Epidermal melanocyte (primary cell): ENCODE results near the gene JAM2.
"Not testable (repeated sequence)": the region's sequence is repeated elsewhere in the genome, so short reads cannot be mapped to it uniquely, and the experiment has no call there.

Source experiments
- DNase-seq: peaks from one replicate; pipeline ENCODE4 v3.0.0; 2011; ENCODE audit warnings: low spot score; ENCODE audit not compliant: insufficient read length

Gene JAM2, protein sequence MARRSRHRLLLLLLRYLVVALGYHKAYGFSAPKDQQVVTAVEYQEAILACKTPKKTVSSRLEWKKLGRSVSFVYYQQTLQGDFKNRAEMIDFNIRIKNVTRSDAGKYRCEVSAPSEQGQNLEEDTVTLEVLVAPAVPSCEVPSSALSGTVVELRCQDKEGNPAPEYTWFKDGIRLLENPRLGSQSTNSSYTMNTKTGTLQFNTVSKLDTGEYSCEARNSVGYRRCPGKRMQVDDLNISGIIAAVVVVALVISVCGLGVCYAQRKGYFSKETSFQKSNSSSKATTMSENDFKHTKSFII

DNA sequence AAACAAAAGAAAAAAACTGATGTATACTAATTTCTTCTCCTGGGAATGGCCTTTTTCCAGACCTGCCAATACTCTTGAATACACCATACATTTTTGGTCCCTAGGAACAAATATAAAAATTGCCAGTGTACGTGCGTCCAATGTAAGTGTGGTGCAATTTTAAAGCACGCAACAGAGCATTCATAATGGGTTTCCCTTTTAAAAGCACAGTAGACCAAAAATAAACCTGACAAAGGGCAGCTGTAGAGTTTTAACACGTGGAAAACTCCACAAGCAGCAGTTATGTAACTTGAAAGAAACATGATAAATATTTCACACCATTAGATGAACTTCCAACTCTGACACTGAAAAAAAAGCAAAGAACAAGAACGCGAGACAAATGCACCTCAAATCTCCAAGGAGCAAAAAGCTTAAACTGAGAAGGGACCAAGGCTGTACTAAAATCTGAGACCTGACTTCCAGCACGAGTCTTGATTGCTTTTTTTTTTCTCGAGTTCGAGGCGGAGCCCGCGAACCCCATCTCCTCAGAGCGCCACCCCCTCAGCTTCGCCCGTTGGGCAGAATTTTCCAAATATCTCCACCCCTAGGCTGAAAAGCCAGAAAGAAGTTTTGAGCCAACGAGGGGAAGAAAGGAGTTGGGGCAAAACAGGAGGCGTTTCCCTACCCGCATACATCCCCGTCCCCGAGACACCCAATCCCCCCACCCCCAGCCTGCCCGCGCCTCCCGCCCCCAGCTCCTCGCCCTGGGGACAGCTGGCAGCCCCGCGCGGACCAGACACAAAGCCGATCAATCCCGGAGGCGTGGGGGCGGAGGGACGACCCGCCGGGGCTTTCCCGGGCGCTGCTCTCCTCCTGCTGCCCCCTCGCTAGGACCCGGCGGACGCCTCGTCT, at the start of gene JAM2:
TSS of gene JAM2 (plus strand) at position 599 of the 891 bp plus-strand sequence. CDS start 564 bp downstream, outside the sequence.
- DNase-seq: no peak

DNA sequence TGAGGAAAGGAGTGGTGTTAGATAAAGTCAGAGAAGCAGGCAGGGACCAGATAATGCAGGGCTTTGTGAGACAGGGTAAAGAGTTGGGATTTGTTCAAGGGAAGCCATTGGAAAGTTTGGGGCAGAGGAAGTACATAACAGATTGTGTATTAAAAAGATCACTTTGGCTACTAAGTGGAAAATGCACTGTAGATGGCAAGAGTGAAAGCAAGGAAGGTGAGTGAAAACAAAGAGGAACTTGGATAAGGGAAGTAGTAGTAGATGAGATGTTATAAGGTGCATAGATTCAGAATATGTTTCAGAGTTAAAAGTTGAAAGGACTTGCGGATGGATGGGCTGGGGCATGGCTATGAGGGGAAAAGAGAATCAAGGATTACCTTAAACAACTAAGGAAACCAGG, 49.2 kb upstream of the JAM2 start:
- no peak for DNase-seq

DNA sequence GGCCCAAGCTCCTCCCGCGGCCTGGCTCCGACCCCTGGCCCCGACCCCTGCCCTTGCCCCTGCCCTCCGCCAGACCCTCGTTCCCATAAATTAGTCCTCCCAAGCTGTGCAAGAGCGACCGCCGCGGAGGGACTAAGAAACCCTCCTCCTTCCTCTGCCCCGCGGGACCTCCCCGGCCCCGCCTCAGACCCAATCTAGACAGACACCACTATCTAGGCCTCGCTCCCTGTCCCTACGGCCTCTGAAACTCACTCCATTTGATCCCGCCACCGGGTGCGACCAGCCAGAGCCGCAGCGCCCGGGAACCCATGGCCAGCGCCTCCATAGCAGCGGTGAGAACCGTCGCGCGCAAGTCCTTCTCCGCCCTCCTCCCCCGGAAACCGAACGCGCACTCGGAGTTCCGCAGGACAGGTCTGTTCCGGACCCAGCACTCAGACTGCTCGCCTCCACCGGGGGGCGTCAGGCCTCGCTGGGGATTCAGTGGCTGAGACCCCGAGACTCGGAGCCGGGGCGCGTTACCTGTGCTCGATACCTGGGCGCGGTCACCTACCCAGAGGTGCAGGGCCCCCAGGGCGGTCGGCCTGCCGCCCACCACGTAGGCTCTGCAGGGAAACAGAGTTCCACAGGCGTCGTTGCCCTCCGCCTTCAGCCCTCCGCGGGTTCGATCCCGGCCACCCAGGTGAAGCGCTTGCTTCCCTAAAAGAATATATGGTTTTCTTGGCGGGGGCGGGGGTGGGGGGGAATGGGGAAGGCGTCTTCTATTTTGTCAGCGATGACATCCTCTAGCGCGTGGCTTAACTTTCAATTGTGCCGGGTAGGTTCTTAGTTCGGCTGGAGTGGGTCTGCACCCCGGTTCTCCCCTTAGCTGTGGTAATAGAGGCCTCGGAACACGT, 31.7 kb upstream of the JAM2 start, which contains the start of gene MRPL39:
TSS of gene MRPL39 (minus strand) at position 331 of the 893 bp plus-strand sequence. CDS start at position 325, 6 bp downstream.
- peak; percentile 85 for DNase-seq

DNA sequence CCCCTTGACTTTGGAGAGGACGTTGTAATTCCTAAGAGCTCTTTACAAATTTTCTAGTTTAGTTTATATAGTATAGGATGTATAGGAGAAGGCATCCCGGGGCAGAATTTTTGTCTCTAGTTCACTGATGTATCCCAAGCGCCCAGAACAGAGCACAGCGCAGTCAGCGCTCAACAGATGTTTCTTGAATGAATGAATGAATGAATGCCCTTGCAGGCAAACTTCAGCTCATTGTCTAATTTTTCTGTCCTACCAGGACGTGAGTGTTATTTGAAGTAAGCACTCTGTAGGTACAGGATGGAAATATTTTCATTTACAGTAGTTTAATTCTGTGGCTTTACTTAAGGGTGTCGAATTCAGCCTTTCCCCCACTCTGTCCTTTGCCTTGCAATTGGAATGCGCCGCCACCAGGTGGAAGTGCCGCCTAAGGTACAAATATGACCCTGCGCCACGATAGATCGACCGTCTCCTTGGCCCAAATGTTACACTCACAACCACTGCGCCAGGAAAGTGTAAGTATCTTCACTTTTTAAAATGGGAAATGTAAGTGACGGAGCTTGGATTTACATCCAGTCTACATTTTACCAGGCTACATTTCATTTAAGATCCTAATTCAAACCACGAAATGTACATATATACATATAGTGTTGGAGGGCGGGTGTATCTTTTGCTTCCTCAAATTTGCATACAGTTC, 30.9 kb upstream of the JAM2 start:
- peak; percentile 74 for DNase-seq

DNA sequence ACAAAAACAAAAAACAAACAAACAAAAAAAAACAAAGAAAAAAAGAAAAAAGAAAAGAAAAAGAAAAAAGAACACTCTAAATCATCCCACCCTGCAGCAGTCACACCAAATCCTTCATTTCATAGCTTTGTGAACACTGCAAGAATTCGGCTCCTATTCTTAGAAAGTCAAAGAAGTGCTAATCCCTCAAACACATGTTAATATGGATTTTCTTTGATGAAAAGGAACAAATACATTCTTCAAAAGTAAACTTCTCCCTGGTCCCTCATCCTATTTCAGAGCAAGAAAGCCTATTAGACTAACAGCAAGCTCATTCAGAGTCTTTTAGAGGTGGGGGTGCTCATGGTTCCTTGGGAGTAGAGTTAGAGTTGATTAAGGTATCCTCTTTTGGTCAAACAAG, 24.6 kb upstream of the JAM2 start:
- DNase-seq: no peak

DNA sequence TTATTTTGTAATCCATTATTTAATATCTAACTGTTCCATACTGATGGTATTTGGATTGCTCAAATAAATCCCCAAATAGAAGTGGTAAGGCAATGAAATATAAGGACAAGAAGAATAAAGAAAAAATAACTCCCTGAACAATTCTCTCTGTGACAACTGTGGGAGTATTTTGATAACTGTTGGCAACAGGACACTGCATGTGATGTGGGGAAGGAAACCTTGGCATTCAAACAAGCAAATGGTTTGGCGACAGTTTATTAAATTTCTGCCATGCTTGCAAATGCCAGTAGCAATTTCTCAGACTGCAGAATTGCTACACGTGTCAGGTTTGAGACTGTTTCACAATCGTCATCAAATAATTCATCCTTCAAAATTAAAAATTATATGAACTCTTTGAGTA, 23.2 kb upstream of the JAM2 start:
- no peak for DNase-seq

DNA sequence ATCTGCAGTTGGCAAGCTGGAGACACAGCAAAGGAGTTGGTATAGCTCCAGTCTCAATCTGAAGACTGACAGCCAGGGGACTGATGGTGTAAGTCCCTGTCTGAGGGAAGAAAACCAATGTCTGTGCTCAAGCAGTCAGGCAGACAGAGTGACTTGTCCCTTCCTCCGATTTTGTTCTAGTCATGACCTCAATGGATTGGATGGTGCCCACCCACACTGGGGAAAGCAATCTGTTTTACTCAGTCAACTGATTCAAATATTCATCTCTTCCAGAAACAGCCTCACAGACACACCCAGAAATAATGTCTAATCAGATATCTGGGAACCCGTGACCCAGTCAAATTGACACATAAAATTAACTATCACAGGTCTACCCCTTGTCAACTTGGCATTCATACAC, 19.9 kb upstream of the JAM2 start:
- no peak for DNase-seq

DNA sequence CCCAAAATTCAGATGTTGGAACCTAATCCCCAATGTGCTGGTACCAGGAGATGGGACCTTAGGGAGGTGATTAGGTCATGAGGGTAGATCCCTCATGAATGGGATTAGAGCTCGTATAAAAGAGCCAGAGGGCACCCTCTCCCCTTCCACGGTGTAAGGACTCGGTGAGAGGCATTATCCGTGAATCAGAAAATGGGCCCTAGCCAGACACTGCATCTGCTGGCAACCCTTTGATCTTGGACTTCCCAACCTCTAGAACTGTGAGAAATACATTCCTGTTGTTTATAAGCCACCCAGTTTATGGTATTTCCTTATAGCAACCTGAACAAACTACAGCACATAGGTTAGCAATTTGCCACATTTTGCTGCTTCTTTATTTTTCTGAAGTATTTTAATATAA, 14.5 kb upstream of the JAM2 start:
- DNase-seq: no peak

DNA sequence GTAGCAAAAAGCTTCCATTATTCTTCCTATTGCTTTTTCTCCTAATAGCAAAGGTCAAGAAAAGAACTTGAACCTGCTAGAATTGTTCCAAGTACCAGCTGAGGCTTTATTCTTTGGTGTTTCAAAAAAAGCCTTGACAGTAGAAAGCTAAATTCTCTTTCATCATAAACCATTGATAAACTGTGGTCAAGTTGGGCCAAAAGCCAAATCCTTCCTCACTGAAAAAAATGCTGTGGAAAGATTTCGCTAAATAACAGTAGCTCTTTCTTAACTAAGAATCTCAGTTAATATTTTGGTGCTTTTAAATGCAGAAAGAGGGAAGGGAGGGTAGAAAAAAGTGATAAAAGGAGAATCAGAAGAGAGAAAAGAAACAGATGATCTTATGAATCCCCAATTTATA, 14.0 kb upstream of the JAM2 start:
- peak; percentile 48 for DNase-seq

DNA sequence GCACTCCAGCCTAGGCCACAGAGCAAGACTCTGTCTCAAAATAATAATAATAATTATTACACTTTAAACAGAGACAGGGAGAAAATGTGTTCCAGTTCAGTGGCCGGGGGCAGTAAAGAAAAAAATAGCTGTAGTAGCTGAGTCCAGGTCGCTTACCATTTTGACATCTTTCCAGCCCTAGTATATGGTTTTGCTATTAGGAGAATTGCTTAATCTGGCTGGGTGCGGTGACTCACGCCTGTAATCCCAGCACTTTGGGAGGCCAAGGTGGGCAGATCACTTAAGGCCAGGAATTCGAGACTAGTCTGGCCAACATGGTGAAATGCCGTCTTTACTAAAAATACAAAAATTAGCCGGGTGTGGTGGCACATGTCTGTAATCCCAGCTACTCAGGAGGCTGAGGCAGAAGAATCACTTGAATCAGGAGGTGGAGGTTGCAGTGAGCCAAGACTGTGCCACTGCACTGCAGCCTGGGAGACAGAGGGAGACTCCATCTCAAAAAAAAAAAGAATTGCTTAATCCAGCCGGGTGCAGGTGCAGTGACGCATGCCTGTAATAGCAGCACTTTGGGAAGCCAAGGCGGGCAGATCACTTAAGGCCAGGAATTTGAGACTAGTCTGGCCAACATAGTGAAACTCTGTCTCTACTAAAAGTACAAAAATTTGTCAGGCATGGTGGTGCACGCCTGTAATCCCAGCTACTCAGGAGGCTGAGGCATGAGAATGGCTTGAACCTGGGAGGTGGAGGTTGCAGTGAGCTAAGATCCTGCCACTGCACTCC, 13.1 kb upstream of the JAM2 start:
- DNase-seq: not testable (repeated sequence)

DNA sequence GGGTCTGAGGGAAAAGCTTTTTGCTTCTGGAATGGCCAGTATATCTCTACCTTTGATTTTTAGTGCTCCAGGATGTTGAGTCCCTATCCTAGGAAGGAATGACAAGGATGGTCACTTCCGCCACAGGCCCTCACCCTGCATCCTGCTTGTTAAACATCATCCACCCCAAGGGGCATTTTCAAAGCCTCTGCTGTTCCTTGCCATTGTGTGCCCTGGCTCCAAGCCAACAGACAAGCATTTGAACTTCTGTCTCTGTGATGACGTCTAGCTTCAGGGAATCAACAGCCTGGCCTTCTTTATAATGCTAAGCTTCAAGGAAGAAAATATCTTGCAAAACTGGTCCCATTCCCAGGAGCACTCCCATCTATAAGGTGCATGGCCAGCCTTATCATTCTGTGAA, 12.3 kb upstream of the JAM2 start:
- no peak for DNase-seq

DNA sequence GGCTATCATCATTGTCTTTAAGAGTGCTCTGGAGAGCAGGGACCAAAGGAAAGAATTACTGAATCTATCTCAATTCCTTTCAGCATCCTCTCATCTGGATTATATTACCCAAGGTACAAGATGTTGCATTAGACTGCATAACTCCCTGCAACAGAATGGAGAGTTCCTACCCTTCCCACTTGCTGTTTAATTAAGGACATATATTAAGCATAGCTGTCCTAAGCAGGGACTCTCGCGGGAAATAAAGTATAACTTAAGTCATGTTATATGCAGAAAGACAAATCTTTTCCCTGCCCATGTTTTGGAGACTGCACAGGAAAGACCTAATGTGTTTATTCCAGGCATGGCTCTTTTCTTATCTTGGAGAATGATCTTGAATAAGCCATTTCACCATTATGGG, 6.8 kb upstream of the JAM2 start:
- DNase-seq: no peak

DNA sequence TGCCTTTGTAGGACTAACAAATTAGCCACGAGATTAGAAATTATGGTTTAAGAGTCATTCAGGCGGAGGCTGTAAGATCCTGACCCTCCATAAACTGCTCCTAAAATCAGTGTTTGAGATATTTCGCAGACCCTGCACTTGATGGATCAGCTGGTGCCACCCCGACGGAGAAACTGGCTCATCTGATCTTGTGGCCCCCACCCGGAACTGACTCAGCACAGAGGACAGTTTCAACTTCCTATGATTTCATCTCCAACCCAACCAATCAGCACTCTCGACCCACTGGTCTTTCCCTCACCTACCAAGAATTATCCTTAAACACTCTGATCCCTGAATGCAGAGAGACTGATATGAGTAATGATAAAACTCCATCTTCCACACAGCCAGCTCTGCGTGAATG, 3.7 kb upstream of the JAM2 start:
- no peak for DNase-seq

DNA sequence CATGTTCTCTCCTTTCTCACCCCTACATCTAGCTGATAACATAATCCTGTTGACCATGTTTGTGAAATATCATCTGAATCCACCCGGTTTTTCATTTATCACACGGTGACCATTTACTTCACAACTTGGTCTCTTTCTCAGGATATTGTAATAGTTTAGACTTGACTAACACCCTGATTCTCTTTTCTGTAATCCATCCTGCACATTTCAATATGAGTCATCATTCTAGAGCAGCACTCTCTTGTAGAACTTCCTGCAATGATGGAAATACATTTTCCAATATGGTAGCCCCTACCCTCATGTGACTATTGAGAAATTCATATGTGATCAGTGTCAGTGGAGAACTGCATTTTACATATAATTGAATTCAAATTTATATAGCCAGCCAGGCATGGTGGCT, 2.3 kb upstream of the JAM2 start:
- no peak for DNase-seq

DNA sequence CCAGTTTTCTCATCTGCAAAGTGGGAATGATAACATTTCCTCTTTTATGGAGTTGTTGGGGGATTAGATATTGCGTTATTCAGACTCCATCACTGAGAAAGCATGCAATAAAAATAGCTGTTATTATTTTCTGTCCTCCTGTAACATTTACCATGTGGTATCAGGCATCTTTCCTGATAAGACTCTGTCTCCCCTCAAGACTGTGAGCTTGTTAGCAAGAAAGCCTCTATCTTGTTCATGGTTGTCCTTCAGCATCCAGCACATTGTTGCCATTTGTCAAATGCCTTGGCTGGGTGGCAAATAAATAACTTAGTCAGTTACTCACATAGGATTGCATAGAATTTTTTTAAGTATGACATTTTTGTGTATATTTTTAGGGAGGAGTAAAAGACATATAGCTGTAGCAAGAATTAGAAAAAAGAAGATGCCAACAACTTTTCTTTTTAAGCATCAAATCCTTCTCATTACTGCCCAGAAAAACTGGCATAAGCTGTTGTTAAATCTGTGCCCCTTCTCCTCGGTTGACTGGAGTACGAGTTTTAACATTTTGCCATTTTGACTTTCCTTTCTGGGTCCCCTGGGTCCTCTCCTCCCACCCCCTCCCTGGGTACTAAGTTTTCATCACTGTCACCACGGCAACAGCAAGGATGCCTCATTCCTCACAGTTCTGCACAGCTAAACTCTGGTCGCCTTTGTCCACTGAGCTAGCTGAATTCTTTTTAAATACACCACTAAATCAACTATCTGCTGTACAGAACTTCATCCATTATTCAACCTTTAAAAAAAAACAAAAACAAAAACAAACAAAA, 1.0 kb upstream of the JAM2 start:
- no peak for DNase-seq

DNA sequence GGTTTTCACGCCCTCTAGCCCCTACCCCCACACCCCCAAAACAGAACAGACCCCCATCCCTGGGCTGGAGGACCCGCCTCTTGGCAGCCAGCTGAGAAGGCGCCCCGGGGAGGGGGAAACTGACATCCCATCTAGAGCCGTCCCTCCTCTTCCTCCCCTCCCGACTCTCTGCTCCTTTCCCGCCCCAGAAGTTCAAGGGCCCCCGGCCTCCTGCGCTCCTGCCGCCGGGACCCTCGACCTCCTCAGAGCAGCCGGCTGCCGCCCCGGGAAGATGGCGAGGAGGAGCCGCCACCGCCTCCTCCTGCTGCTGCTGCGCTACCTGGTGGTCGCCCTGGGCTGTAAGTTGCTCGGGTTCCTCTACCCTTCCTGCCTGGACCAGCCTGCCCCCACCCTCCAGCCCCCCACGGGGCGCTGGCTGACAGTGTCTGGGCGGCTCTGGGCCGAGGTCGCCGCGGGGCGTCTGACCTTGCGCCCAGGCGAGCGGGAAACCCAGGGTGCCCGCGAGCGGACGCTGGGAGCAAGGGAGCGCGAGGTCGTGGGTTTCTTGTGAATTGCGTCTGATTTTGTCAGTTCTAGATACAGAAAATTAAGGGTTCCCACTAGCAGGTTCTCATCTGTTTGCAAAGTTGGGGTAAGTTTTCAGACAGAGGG, 618 bp downstream of the JAM2 start:
- DNase-seq: no peak

DNA sequence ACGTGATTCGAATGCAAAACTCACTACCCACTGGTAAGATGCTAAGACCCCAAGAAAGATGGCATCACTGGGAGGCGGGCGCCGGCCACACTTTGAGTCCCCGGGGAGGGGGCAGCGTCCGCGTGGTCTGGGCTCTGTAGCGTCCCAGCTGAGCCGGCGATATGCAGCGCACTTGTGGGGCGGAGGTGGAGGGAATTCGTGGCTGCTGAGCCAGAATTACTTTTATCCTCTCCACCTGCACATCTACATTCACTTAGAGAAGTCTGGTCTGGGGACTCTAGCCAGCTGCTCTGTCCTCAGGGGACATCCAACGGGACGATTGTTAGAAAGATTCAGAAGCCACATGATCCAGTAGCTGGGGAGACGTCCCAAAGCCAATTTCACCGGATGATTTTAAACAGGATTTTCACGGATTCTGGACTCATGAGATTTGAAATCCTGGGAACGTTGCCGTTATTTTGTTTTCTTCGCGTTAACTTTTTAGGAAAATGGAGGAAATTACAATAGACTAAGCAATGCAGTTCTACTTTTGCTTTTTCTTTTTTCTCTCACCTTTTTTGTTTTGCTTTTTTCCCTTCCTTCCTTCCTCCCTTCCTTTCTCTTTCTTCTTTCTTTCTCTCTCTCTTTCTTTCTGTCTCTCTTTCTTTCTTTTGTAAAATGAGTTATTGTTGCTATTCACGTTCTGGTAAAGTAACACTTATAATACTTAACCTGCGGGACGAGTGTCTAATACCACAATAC, 1.3 kb downstream of the JAM2 start:
- no peak for DNase-seq

DNA sequence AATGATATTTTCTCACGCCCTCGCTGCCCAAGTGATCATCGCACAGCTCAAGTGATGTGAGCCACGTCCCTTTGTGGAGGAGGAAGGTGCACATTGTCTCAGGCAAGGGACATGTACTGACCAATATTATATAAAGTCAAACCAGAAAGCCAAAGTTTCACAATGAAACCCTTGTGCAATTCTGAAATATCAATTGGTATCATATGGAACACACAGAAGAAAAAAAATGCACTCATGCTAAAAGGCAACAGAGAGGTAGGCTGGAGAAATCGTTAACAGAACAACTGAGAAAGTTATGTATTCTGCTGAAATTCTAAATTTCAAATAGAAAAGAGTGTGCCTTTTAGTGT, 1.9 kb downstream of the JAM2 start:
- no peak for DNase-seq
